Activated CD4-positive, alpha-beta memory T cell treated with anti-CD3 and anti-CD28 coated beads, Interleukin-2, amount 10 ng/mL, durations not matched to agents 7 days and 5 days (primary cell): Measurements from ENCODE around the gene DAP. TPM values are rescaled to one million over a fixed set of nuclear protein-coding genes. Genes with fewer than 3 reads are reported as not detected.
"Not testable (repeated sequence)": the region's sequence is repeated elsewhere in the genome, so short reads cannot be mapped to it uniquely, and the experiment has no call there.

ENCODE experiments used
- CTCF ChIA-PET: fragments of 350-600 bp; sonication (Branson Sonifier 250); formaldehyde crosslinking; loops from one replicate; lab custom pipeline; 2021; ENCODE audit warnings: antibody characterized with exemption, inconsistent platforms; lab: Charles Lee
- POLR2A ChIA-PET: fragments of 350-600 bp; sonication (Branson Sonifier 250); formaldehyde crosslinking; loops from one replicate; lab custom pipeline; 2021; ENCODE audit warnings: antibody characterized with exemption; lab: Charles Lee
- DNase-seq: peaks from one replicate; pipeline ENCODE4 v3.0.0-alpha.2; 2020
- H3K27ac Mint-ChIP-seq: one replicate; pipeline ENCODE4 v1.8.0; 2021; ENCODE audit warnings: mild to moderate bottlenecking, mixed read lengths
- H3K27me3 Mint-ChIP-seq: one replicate; pipeline ENCODE4 v1.8.0; 2021; ENCODE audit warnings: mixed read lengths
- H3K36me3 Mint-ChIP-seq: one replicate; pipeline ENCODE4 v1.8.0; 2021; ENCODE audit warnings: low read depth, mixed read lengths
- H3K4me1 Mint-ChIP-seq: one replicate; pipeline ENCODE4 v1.8.0; 2021; ENCODE audit warnings: mixed read lengths
- H3K4me3 Mint-ChIP-seq: one replicate; pipeline ENCODE4 v1.8.0; 2021; ENCODE audit warnings: mild to moderate bottlenecking, mixed read lengths
- H3K9me3 Mint-ChIP-seq: one replicate; pipeline ENCODE4 v1.8.0; 2021; ENCODE audit warnings: mixed read lengths
- total RNA-seq, 2 experiments: library from RNA; stranded (reverse); gene quantifications; one replicate each; pipeline ENCODE4 v1.2.3, GENCODE V29; 2021

The DAP gene
- total RNA-seq, 2 experiments from 2014 or later = 51.0 to 53.7 TPM

DNA sequence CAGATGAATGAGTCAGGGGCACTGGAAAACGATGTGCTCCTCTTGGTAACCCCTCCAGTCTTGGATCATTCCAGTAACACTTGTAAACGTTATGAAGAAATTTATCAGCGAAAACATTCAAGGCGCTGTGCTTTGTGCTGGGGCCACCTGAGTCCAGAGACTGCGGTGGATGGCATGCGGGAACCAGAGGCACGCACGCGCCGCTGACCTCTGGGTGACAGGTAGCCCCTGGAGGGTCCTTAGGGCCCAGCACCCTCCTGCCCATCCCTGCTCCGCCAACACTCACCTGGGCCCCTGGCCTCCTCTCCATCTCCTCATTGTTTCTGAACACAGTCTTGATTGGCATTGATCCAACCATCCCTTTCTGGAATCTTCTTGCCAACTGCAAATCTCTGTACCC, 86.9 kb downstream of the DAP start:
- no peak overlapping the region for H3K4me3 Mint-ChIP-seq
- ChIA-PET POLR2A (no interaction called here), CTCF (no interaction called here)
- H3K9me3 Mint-ChIP-seq = peaks cover 3% of the 10 kb centered on the region
- H3K27ac Mint-ChIP-seq = no peak overlapping the region
- H3K27me3 Mint-ChIP-seq = peaks cover 1% of the 10 kb centered on the region
- peaks cover 15% of the 10 kb centered on the region for H3K36me3 Mint-ChIP-seq
- H3K4me1 Mint-ChIP-seq = peaks cover 2% of the 10 kb centered on the region
- no peak for DNase-seq

GRCh38 chr5:10673407-10673806, 87.6 kb downstream of the DAP start:
- H3K4me1 Mint-ChIP-seq = peaks cover 2% of the 10 kb centered on the region
- peaks cover 11% of the 10 kb centered on the region for H3K36me3 Mint-ChIP-seq
- peaks cover 1% of the 10 kb centered on the region for H3K27me3 Mint-ChIP-seq
- peaks cover 3% of the 10 kb centered on the region for H3K9me3 Mint-ChIP-seq
- DNase-seq = no peak
- ChIA-PET POLR2A (no interaction called here), CTCF (no interaction called here)
- H3K4me3 Mint-ChIP-seq = no peak overlapping the region
- no peak overlapping the region for H3K27ac Mint-ChIP-seq

DNA sequence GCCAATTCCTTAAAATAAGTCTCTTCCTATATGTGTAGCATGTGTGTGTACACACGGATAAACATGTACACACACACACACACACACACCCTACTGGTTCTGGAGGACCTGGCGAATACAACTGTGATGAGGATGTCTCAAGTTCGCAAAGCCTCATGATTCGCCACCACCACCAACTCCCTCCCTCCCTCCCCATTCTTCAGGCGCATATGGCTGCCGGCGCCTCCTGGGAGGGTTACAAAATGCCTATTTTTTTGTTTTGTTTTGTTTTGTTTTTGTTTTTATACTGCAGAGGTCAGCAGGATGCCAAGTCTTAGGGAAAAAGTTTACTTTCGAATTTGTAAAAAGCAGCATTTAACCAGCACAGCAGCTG, 88.0 kb downstream of the DAP start:
- H3K27me3 Mint-ChIP-seq = peaks cover 1% of the 10 kb centered on the region
- POLR2A ChIA-PET = no interaction called here
- H3K4me1 Mint-ChIP-seq = peaks cover 2% of the 10 kb centered on the region
- no peak for DNase-seq
- H3K9me3 Mint-ChIP-seq = peaks cover 3% of the 10 kb centered on the region
- CTCF ChIA-PET = no interaction called here
- peaks cover 10% of the 10 kb centered on the region for H3K36me3 Mint-ChIP-seq
- H3K4me3 Mint-ChIP-seq = no peak overlapping the region
- no peak overlapping the region for H3K27ac Mint-ChIP-seq

DNA sequence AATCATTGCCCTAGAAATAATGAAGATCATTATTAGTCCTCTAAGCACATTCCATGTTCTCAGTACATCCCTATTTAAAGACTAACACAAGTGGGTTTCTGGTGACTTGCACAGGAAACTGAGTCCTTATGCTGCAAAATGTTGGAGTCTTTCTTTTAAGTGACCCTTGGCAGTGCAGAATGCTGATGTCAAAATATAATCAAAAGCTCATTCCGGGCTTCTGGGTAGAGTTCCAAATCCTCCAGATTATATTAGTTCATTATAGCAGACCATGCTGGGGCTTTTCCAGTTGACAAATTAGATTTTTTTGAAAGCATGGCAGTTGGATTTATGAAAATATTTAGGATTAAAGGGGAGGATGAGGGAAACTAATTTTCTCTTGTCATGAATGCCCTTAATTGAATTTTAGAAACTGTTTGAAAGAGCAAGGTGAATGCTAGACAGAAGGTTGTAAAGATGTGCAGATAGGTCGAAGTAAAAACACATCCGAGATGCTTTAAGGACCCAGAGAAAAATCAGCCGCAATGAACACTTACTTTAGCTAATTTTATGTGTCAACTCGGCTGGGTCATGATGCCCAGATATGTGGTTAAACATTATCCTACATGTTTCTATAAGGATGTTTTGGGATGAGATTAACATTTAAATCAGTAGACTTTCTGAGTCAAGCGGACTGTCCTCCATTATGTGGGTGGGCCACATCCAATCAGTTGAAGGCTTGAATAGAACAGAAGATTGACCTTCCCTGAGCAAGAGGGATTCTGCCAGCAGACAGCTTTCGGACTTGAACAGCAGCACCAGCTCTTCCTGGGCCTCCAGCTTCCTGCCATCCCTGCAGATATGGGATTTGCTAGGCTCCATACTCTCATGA, 88.7 kb downstream of the DAP start:
- Mint-ChIP-seq H3K9me3 (peaks cover 2% of the 10 kb centered on the region), H3K27me3 (peaks cover 1% of the 10 kb centered on the region), H3K36me3 (peaks cover 4% of the 10 kb centered on the region), H3K4me3 (no peak overlapping the region), H3K4me1 (peaks cover 2% of the 10 kb centered on the region), H3K27ac (no peak overlapping the region)
- POLR2A ChIA-PET = no interaction called here
- CTCF ChIA-PET = no interaction called here
- no peak for DNase-seq

GRCh38 chr5:10671041-10672008, 89.7 kb downstream of the DAP start:
- Mint-ChIP-seq H3K9me3 (no peaks in the 10 kb centered on the region), H3K27me3 (peaks cover 1% of the 10 kb centered on the region), H3K4me3 (no peak overlapping the region), H3K36me3 (no peaks in the 10 kb centered on the region), H3K4me1 (peaks cover 2% of the 10 kb centered on the region), H3K27ac (no peak overlapping the region)
- DNase-seq = no peak
- POLR2A ChIA-PET = no interaction called here
- CTCF ChIA-PET = no interaction called here

DNA sequence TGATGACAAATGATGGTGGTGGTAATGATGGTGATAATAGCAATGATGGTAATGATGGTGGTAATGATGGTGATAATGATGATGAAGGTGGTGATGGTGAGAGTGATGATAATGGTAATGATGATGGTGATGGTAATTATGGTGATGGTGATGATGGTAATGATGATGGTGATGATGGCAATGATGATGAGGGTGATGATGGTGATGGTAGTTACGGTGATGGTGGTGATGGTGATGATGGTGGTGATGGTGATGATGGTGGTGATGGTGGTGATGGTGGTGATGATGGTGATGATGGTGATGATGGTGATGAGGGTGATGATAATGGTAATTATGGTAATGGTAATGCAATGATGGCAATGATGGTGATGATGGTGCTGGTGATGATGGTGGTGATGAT, 91.1 kb downstream of the DAP start:
- no peaks in the 10 kb centered on the region for H3K9me3 Mint-ChIP-seq
- no peaks in the 10 kb centered on the region for H3K36me3 Mint-ChIP-seq

GRCh38 chr5:10668697-10669096, 92.3 kb downstream of the DAP start:
- no peak overlapping the region for H3K27ac Mint-ChIP-seq
- no peak overlapping the region for H3K4me3 Mint-ChIP-seq
- ChIA-PET POLR2A (no interaction called here), CTCF (interaction anchor here (1.5 kb wide), 1 partner anchor 41 kb away, joined by 3 read pairs; no protein-coding TSS in a partner anchor)
- peaks cover 1% of the 10 kb centered on the region for H3K27me3 Mint-ChIP-seq
- H3K4me1 Mint-ChIP-seq = peaks cover 2% of the 10 kb centered on the region
- H3K9me3 Mint-ChIP-seq = no peaks in the 10 kb centered on the region
- DNase-seq = no peak
- no peaks in the 10 kb centered on the region for H3K36me3 Mint-ChIP-seq

More for the DNA sequence above, 91.1 kb downstream of the DAP start:
- Mint-ChIP-seq H3K4me3 (no peak overlapping the region), H3K27me3 (peaks cover 1% of the 10 kb centered on the region), H3K27ac (no peak overlapping the region), H3K4me1 (peaks cover 2% of the 10 kb centered on the region)
- POLR2A ChIA-PET = no interaction called here
- no peak for DNase-seq
- CTCF ChIA-PET = no interaction called here

DNA sequence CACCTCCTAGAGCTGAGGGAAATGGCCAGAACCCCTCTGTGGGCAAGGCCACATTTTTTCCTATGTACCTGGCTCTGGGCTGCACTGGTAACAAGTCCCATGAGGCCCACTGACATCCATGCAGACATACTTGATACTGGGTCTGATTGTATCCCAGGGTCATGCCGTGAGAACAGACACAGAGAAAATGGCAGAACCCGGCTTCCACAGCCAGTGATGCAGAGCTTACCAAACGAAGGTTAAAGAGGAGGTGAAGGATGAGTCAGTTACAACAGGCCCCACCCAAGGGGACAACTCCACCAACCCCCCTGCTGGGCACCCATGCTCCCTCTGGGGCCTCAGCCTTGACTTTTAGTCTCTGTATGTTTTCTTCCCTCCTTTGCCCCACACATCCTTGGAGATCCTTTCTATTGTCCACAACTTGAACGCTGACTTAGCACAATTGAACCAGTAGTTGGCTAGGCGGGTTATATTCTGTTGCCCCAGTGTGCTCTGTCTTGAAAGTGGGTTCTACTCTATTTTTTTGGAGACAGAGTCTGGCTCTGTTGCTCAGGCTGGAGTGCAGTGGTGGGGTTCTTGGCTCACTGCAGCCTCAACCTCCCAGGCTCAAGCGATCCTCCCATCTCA, 93.5 kb downstream of the DAP start:
- no peak overlapping the region for H3K4me3 Mint-ChIP-seq
- H3K9me3 Mint-ChIP-seq = no peaks in the 10 kb centered on the region
- H3K27me3 Mint-ChIP-seq = peaks cover 1% of the 10 kb centered on the region
- POLR2A ChIA-PET = no interaction called here
- CTCF ChIA-PET = no interaction called here
- H3K27ac Mint-ChIP-seq = no peak overlapping the region
- H3K36me3 Mint-ChIP-seq = no peaks in the 10 kb centered on the region
- H3K4me1 Mint-ChIP-seq = peaks cover 2% of the 10 kb centered on the region
- DNase-seq = no peak

DNA sequence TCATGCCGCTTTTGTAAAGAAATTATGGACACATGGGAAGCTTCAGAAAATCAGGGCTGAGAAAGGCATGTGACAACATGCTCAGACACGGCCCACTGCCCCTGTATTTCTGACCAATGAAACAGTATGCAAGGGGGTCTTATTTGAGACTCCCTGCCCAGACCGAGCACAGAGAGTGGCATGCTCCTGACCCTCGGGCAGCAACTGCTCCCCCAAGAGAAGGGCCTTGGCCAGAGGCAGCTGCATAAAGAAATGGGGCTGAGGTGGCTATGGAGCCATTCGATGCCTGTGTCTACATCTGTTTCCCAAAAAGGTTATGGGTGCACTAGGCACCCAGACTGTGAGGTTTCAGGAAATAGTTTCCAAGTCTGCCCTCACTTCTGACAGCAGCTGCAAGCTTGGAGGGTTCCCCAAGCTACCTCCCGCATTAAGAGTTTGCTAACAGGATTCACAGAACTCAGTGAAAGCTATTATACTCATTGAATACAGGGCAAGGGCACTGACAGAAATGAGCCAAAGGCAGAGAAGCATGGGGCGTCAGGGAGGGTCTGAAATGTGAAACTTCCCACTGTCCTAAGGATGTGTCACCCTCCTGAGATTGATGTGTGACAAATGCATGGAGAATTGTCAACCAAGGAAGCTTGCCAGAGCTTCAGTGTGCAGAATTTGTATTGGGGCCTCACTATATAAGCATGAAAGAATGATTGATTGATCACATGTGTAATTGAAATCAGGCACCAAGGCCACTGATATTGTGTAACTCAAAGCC, 94.3 kb downstream of the DAP start:
- POLR2A ChIA-PET = no interaction called here
- peaks cover 1% of the 10 kb centered on the region for H3K27me3 Mint-ChIP-seq
- H3K36me3 Mint-ChIP-seq = no peaks in the 10 kb centered on the region
- CTCF ChIA-PET = no interaction called here
- no peak overlapping the region for H3K4me3 Mint-ChIP-seq
- H3K4me1 Mint-ChIP-seq = peaks cover 2% of the 10 kb centered on the region
- H3K27ac Mint-ChIP-seq = no peak overlapping the region
- H3K9me3 Mint-ChIP-seq = no peaks in the 10 kb centered on the region
- DNase-seq = no peak

DNA sequence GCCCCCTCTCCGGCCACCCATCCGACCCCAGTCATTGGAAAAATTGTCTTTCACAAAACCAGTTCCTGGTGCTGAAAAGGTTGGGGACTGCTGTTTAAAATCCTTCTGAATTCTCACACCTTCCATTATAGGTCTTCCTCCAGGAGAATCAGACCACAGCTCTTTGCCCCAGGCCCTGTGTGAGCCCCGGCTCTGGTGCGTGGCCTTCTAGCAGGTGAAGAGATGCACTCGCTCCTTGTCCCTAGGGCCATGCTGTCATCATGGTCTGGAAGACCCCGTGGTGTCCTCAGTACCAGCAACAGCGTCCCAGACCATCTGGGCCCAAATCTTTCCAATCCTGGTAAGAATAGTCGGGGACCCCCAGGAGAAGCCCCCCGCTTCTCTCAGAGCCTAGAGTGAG, 95.2 kb downstream of the DAP start:
- Mint-ChIP-seq H3K4me1 (peaks cover under 1% of the 10 kb centered on the region), H3K27me3 (peaks cover under 1% of the 10 kb centered on the region), H3K9me3 (no peaks in the 10 kb centered on the region), H3K27ac (no peak overlapping the region), H3K4me3 (no peak overlapping the region), H3K36me3 (no peaks in the 10 kb centered on the region)
- CTCF ChIA-PET = no interaction called here
- POLR2A ChIA-PET = no interaction called here
- DNase-seq = no peak

DNA sequence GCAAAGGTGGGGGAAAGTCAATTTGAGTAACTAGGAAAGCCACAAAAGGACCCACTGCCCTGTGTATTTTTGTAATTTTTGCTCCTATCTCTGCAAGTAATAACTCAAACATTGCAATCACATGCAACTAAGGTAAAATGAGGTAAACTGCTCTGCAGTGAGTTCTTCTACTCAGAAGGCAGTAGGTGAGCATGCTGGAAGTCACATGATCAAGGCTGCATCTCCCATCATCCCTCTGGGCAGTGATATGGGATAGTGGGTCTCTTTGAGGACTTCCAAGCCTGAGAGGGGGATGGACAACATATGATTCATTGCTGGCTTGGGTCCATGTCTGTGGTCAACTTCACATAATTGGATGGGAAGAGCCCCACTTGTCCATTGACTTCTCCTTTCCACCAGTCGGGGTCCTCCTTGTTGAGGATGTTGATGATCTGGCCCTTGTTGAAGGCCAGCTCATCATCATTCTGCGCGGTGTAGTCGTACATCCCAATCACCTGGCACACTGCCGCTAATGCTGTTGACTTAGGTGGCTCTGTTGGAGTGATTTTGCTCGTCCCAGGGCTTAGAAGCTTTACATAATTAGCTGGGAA, 96.8 kb downstream of the DAP start:
- CTCF ChIA-PET, POLR2A ChIA-PET, H3K4me3 Mint-ChIP-seq, H3K27ac Mint-ChIP-seq, H3K27me3 Mint-ChIP-seq, H3K36me3 Mint-ChIP-seq, H3K9me3 Mint-ChIP-seq, H3K4me1 Mint-ChIP-seq, DNase-seq: not testable (repeated sequence)

DNA sequence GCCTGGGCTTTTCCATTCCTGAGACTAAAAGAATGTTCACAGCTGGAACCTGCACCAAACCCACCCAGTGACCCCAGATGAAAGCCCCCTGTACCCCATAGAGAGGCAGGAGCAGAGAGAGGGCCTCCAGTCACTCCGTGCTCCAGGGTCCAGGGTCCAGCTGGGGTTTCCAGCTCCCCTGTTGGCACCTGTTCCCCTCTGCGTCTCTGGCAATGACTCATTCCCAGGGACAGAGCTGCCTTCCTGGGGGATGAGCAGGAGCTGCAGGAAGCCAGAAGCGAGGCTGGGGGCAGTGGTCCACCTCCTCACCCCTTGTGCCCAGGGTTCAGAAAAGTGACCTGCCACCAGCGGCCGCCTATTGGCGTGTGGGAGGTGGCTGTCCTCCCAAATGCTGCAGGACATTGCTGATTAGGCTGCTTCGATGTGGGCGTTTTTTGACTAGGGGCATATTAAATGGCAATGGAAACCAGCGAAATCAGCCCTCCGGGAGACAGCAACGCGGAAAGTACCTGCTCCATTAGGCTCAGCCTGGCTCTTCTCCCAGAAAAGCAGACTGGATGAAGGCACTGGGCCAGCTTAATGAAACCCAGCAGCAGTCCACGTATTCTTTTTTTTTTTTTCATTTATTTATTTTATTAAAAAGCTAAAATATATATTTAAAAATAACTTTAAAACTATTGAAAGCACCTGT, 97.4 kb downstream of the DAP start:
- Mint-ChIP-seq H3K36me3 (no peaks in the 10 kb centered on the region), H3K27ac (no peak overlapping the region), H3K27me3 (no peaks in the 10 kb centered on the region), H3K9me3 (no peaks in the 10 kb centered on the region), H3K4me1 (no peaks in the 10 kb centered on the region), H3K4me3 (no peak overlapping the region)
- POLR2A ChIA-PET = no interaction called here
- no peak for DNase-seq
- CTCF ChIA-PET = no interaction called here
